GM19193 (cell line): Measurements from ENCODE around the gene STIMATE.

Experiments
- POLR2A ChIP-seq: IDR thresholded peaks from 4 replicates; pipeline ENCODE4 v1.6.1; 2011; ENCODE audit not compliant: insufficient read depth, insufficient read length; ENCODE audit errors: extremely low read depth

Gene STIMATE

GRCh38 chr3:52809149-52809548, 88.2 kb downstream of the STIMATE start:
- TF ChIP-seq POLR2A = no peak

- TF ChIP-seq POLR2A = no peak
These were observed 91.9 kb downstream of the STIMATE start for GRCh38 chr3:52805270-52806039.

GRCh38 chr3:52801839-52802238, 95.5 kb downstream of the STIMATE start:
- TF ChIP-seq POLR2A = no peak

DNA sequence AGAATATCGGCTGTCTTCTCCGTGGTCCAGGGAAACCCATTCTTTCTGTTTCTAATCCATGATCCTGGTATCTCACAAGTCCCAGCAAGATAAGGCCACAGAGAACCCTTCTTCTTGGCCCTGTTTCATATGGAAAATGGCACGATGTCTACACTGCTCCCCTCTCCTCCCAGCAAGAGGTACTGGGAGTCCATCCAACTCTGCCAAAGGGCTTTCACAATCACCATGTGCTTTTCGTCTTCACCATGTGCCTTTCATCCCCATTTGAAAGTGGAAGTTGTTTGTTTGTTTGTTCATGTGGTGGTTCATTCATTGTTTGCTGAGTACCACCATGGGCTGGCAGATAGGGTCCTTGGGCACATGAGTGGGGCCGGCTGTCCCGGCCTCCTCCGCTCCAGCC, 97.3 kb downstream of the STIMATE start:
- TF ChIP-seq POLR2A = no peak

DNA sequence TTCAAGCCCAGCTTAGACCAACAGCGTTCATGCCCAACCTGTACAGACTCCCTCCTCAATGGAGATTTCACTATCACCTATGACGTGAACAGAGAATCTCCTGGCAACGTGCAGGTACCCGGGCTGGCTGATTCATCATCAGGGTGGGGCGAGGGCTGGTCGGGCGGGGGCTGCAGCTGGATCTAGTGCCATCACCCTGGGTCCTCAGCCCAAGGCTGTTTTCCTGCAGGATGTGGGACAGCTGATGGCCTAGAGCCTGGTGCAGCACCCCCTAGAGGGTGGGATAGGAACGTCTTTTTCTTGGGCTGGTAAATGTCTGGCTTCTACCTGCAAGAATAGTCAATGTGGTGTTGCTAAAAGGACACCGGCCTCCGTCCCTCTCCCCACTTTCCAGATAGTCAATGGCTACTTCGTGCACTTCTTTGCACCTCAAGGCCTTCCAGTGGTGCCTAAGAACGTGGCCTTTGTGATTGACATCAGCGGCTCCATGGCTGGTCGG, 98.3 kb downstream of the STIMATE start:
- no peak for TF ChIP-seq POLR2A

- no peak for TF ChIP-seq POLR2A
These were observed 98.9 kb downstream of the STIMATE start for GRCh38 chr3:52798376-52798977.

- TF ChIP-seq POLR2A = no peak
These were observed 100.9 kb downstream of the STIMATE start for GRCh38 chr3:52796411-52796810.

GRCh38 chr3:52795298-52795900, 101.9 kb downstream of the STIMATE start:
- TF ChIP-seq POLR2A = no peak

DNA sequence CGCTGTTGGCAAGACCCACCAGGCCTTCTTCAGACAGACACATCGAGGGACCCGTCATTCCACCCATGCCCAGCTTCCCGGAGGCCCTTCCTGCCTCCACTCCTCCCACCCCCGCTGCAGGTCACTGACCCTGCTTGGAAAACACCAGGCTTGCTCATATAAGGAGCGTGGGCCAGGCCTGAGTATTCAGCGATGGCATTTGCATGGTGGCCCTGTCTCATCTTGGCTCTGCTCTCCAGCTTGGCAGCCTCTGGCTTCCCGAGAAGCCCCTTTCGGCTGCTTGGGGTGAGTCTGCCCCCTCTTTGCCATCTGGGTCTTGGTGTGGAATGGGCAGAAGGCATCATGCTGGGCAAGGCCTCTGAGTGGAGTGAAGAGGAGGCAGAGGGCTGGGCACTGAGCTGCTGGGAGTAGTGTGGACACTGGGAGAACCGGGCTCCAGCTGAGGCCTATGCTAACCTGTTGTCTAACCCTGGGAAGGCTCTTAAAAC, 102.7 kb downstream of the STIMATE start, which contains the start of gene ITIH3:
ITIH3 (plus strand) TSS at position 185 of the 488 bp plus-strand sequence; CDS start at position 193, 8 bp downstream.
- TF ChIP-seq POLR2A = no peak

DNA sequence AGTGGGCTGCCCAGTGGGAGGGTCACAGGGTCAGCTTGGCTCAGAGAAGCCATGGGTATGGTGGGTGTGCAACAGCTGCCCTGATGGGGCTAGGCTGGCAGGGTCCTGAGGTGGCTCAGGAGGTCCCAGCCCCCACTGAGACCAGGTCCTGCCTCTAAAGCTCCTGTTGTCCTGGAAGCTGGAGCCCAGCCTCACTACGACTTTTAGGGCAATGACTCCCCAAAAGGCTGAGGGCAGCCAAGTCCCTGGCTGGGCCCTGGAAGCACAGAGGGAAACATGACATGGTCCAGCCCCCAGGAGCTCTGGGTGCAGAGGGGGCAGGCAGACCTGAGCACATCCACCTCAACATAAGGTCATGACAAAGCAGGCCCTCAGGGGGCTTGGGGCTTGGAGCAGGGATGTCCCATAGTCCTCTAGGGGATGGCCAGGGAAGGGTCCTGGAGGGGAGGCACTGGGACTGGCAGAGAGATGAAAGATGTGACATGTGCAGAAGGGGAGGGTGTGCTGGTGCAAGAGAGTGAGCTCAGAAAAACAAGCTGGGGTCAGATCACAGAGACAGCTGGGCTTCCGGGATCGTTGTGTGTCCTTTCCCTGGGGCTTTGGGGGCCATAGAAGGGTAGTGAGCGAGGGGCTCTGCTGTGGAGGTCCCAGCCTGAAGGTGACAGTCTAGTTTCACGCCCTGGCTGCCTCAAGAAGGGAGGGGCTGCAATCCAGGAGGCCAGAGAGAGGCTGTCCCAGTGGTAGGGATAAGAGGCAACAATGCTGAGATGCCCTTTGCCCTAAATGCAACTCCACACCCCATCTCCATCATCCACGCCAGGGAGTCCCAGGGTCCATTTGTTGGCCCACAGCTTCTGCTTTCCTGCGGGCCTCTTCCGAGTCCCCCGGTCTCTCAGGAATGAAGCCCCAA, 103.4 kb downstream of the STIMATE start:
- TF ChIP-seq POLR2A = no peak

GRCh38 chr3:52792961-52793695, 104.2 kb downstream of the STIMATE start:
- TF ChIP-seq POLR2A = no peak

GRCh38 chr3:52792413-52792812, 104.9 kb downstream of the STIMATE start:
- no peak for TF ChIP-seq POLR2A

DNA sequence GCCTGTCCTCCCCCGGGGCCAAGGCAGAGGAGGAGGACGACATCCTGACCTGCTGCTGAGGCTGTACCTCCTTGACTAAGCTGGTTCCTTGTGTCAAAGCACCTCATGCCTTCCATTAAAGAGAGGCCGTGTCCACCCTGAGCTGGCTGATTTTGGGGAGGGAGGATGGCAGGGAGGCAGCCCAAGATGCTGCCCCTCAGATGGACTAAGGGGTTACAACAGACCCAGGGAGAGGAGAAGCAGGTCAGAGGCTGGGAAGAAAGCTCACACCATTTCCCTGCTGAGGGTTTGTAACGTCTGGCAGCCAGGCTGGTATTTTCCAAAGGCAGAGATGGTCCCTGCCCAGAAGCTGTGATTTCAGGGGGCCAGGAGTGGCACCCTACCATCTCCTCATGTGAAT, 105.4 kb downstream of the STIMATE start:
- TF ChIP-seq POLR2A = no peak

GRCh38 chr3:52791366-52791765, 106.0 kb downstream of the STIMATE start:
- no peak for TF ChIP-seq POLR2A
